MCF 10A (cell line): Measurements from ENCODE around the gene DAGLA. TPM values are rescaled to one million over a fixed set of nuclear protein-coding genes. Genes with fewer than 3 reads are reported as not detected.

Source experiments
- BruUV-seq: library from RNA; stranded (reverse); fragments of 400-500 nt; replicated peaks from 2 replicates; lab custom pipeline; 2021; lab: Mats Ljungman, UMichigan
- CTCF ChIA-PET: fragments of 300-600 bp; sonication (Branson Sonifier 250); formaldehyde crosslinking; extraction: SDS; loops from one replicate; lab custom pipeline; 2021; ENCODE audit warnings: antibody characterized with exemption, inconsistent platforms; lab: Yijun Ruan, JAX
- POLR2A ChIA-PET: fragments of 300-600, 350-650 bp; sonication (Branson Sonifier 250); formaldehyde crosslinking; extraction: SDS; loops from one replicate; lab custom pipeline; 2020; ENCODE audit warnings: antibody characterized with exemption, inconsistent platforms; lab: Yijun Ruan, JAX
- DNase-seq: peaks from one replicate; pipeline ENCODE4 v3.0.0-alpha.2; 2018; ENCODE audit not compliant: unreplicated experiment
- H3K27ac Mint-ChIP-seq: one replicate; pipeline ENCODE4 v1.8.0; 2022; ENCODE audit warnings: mild to moderate bottlenecking, low read depth, mixed read lengths; ENCODE audit not compliant: unreplicated experiment
- H3K27me3 Mint-ChIP-seq: one replicate; pipeline ENCODE4 v1.8.0; 2022; ENCODE audit warnings: mixed read lengths; ENCODE audit not compliant: insufficient read depth, unreplicated experiment
- H3K36me3 Mint-ChIP-seq: one replicate; pipeline ENCODE4 v1.8.0; 2022; ENCODE audit warnings: mild to moderate bottlenecking, moderate library complexity, mixed read lengths; ENCODE audit not compliant: insufficient read depth, unreplicated experiment
- H3K4me1 Mint-ChIP-seq: one replicate; pipeline ENCODE4 v1.8.0; 2022; ENCODE audit warnings: mixed read lengths; ENCODE audit not compliant: insufficient read depth, unreplicated experiment
- H3K4me3 Mint-ChIP-seq: one replicate; pipeline ENCODE4 v1.8.0; 2022; ENCODE audit warnings: mild to moderate bottlenecking, moderate library complexity, mixed read lengths; ENCODE audit not compliant: unreplicated experiment
- H3K9me3 Mint-ChIP-seq: one replicate; pipeline ENCODE4 v1.8.0; 2022; ENCODE audit warnings: mixed read lengths; ENCODE audit not compliant: unreplicated experiment
- intact Hi-C: fragments of 100-400 bp; cut with micrococcal nuclease; formaldehyde crosslinking; loops from 2 replicates; pipeline ENCODE4 v1.14.1; 2022
- total RNA-seq: library from RNA; stranded (reverse); gene quantifications from 2 replicates; pipeline ENCODE4 v1.2.3, GENCODE V29; 2022
- TF ChIP-seq, protein P1 (sequence below): fragments of 200-600 bp; IDR thresholded peaks from one replicate; pipeline ENCODE4 v1.8.0; 2022; ENCODE audit warnings: antibody characterized with exemption, mild to moderate bottlenecking; ENCODE audit not compliant: unreplicated experiment

The DAGLA gene
- total RNA-seq, 1 experiment from 2014 or later, result 1.5 TPM

DNA sequence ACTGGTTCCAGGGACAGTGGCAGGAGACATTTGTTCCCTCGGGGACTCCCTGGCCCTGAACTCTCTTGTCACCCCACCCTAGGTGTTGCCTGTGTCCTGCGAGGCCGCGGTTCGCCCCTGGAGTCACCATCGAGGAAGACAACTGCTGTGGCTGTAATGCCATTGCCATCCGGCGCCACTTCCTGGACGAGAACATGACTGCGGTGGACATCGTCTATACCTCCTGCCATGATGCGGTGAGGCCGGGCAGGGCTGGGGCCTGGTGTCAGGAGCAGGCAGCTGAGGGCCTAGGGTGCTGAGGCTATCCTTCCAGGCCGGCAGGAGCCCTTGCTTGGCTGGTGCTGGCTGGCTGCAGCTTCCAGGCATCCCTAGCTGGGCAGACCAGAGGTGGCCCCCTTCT, 54.6 kb downstream of the DAGLA start:
- Mint-ChIP-seq H3K4me1 (peaks cover 11% of the 10 kb centered on the region), H3K36me3 (no peaks in the 10 kb centered on the region), H3K27me3 (no peaks in the 10 kb centered on the region), H3K9me3 (no peaks in the 10 kb centered on the region), H3K4me3 (no peak overlapping the region), H3K27ac (no peak overlapping the region)
- CTCF ChIA-PET, result interaction anchor here (0.6 to 3.3 kb wide), 13 partner anchors 11 to 105 kb away, joined by 3 to 61 read pairs (median 11); partner anchors contain the start of gene DAGLA
- TF ChIP-seq, protein P1, sequence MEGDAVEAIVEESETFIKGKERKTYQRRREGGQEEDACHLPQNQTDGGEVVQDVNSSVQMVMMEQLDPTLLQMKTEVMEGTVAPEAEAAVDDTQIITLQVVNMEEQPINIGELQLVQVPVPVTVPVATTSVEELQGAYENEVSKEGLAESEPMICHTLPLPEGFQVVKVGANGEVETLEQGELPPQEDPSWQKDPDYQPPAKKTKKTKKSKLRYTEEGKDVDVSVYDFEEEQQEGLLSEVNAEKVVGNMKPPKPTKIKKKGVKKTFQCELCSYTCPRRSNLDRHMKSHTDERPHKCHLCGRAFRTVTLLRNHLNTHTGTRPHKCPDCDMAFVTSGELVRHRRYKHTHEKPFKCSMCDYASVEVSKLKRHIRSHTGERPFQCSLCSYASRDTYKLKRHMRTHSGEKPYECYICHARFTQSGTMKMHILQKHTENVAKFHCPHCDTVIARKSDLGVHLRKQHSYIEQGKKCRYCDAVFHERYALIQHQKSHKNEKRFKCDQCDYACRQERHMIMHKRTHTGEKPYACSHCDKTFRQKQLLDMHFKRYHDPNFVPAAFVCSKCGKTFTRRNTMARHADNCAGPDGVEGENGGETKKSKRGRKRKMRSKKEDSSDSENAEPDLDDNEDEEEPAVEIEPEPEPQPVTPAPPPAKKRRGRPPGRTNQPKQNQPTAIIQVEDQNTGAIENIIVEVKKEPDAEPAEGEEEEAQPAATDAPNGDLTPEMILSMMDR, result no peak
- BruUV-seq, result no TSS peak
- DNase-seq, result no peak
- POLR2A ChIA-PET, result no interaction called here
- intact Hi-C loops, result loop anchor here (10.0 kb wide), 1 partner anchor 250 kb away; a partner anchor contains a TSS

DNA sequence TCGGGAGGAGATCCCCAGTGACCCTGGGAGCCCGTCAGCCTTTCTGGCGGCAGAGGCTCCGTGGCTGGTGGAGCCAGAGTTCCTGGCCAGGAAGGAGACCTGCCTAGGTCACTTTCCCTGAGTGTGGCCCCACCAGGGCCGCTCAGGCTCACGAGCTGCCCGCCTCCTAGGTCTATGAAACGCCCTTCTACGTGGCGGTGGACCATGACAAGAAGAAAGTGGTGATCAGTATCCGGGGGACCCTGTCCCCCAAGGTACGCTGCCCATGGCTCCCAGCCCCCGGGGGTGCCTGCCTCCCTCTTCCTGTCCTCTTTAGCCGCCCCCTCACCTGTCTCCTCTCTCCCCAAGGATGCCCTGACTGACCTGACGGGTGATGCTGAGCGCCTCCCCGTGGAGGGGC, 55.2 kb downstream of the DAGLA start:
- POLR2A ChIA-PET, result no interaction called here
- no peaks in the 10 kb centered on the region for H3K36me3 Mint-ChIP-seq
- CTCF ChIA-PET, result interaction anchor here (1.1 to 2.6 kb wide), 2 partner anchors 34 to 60 kb away, joined by 5 to 20 read pairs; no protein-coding TSS in a partner anchor

DNA sequence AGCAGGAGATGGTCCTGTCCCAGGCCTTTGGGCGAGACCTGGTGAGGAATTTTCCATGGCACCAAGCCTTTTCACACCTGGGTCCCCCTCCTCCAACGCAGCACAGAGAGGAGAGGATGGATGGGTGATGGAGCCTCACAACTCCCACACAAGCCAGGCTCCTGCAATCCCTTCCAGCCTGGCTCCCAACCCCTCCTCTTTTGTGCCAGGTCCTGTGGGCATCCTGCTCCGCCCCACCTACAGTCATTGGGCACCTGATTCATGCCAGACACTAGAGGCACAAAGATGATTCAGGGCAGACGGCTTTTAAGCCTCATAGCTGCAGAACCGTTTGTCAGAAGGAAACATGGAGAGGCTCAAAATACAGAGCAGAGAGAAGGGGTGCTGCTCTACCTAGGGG, 56.1 kb downstream of the DAGLA start:
- ChIA-PET CTCF (interaction anchor here (0.6 to 1.3 kb wide), 7 partner anchors 11 to 243 kb away, joined by 3 to 5 read pairs (median 3); no protein-coding TSS in a partner anchor), POLR2A (no interaction called here)
- Mint-ChIP-seq H3K36me3 (no peaks in the 10 kb centered on the region), H3K9me3 (no peaks in the 10 kb centered on the region), H3K27ac (no peak overlapping the region), H3K27me3 (no peaks in the 10 kb centered on the region), H3K4me1 (peaks cover 6% of the 10 kb centered on the region), H3K4me3 (no peak overlapping the region)
- peak; percentile 21 for DNase-seq
- BruUV-seq, result no TSS peak
- intact Hi-C loops, result loop anchor here (10.0 kb wide), 1 partner anchor 252 kb away; a partner anchor contains a TSS
- TF ChIP-seq, protein P1, result no peak

More for the DNA sequence above, 55.2 kb downstream of the DAGLA start:
- H3K4me3 Mint-ChIP-seq, result no peak overlapping the region
- intact Hi-C loops, result loop anchor here (10.0 kb wide), 1 partner anchor 251 kb away; a partner anchor contains a TSS
- H3K9me3 Mint-ChIP-seq, result no peaks in the 10 kb centered on the region
- TF ChIP-seq, protein P1, result no peak
- no peak overlapping the region for H3K27ac Mint-ChIP-seq
- H3K27me3 Mint-ChIP-seq, result no peaks in the 10 kb centered on the region
- no peak for DNase-seq
- BruUV-seq, result no TSS peak
- H3K4me1 Mint-ChIP-seq, result peaks cover 6% of the 10 kb centered on the region

DNA sequence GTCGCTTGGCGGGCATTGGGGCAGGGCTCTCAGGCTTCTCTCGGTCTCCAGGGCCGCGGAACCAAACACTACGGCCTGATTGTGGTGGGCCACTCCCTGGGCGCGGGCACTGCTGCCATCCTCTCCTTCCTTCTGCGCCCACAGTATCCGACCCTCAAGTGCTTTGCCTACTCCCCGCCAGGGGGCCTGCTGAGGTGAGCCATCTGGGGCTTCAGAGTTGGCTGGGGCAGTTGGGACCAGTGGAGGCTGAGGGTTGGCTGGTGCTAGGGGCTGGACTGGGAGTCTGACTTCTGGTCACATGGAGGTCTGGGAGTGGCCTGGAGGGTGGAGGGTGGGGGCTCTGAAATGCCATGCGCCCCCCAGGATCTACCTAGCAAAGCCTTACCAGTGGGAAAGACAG, 56.9 kb downstream of the DAGLA start:
- TF ChIP-seq, protein P1, result no peak
- peak; percentile 6 for DNase-seq
- POLR2A ChIA-PET, result no interaction called here
- CTCF ChIA-PET, result interaction anchor here (0.9 to 1.4 kb wide), 5 partner anchors 10 to 61 kb away, joined by 3 to 5 read pairs (median 4); no protein-coding TSS in a partner anchor
- H3K27ac Mint-ChIP-seq, result no peak overlapping the region
- H3K36me3 Mint-ChIP-seq, result no peaks in the 10 kb centered on the region
- no peaks in the 10 kb centered on the region for H3K9me3 Mint-ChIP-seq
- intact Hi-C loops, result loop anchor here (10.0 kb wide), 1 partner anchor 252 kb away; a partner anchor contains a TSS
- H3K4me3 Mint-ChIP-seq, result no peak overlapping the region
- no TSS peak for BruUV-seq
- H3K4me1 Mint-ChIP-seq, result peaks cover 6% of the 10 kb centered on the region
- no peaks in the 10 kb centered on the region for H3K27me3 Mint-ChIP-seq
